DOHH2 (cell line): ENCODE measurements around the gene KCNMA1.

Source experiments
- CTCF ChIP-seq: fragments of 200-600 bp; sonication (generic); IDR thresholded peaks from one replicate; pipeline ENCODE4 v1.5.1; 2014; ENCODE audit warnings: antibody characterized with exemption, mild to moderate bottlenecking, low read depth, low read length; ENCODE audit not compliant: poor library complexity, severe bottlenecking
- EZH2phosphoT487 ChIP-seq: fragments of 200-600 bp; sonication (generic); IDR thresholded peaks from 2 replicates; pipeline ENCODE4 v1.6.1; 2017; ENCODE audit warnings: borderline replicate concordance, mild to moderate bottlenecking, antibody characterized with exemption, low read length, moderate library complexity, mixed read lengths

- TF ChIP-seq CTCF: no peak
- TF ChIP-seq EZH2phosphoT487: no peak
These were observed 563.4 kb downstream of the KCNMA1 start for GRCh38 chr10:77074104-77074624.
